Motor neuron (in vitro differentiated cells): ENCODE data around the gene COLEC12. TPM values are rescaled to one million over a fixed set of nuclear protein-coding genes. Genes with fewer than 3 reads are reported as not detected.

Experiments
- ATAC-seq, 8 experiments: fragments of 200-7000 bp; cut with Tn5 transposase; replicated peaks in 6 of 8; 2 replicates each; pipeline ENCODE4 v1.8.0; 2021; ENCODE audit warnings: mild to moderate bottlenecking in 8 of 8, moderate library complexity in 8 of 8
- H3K27ac ChIP-seq, 2 donors: fragments of 250-450 bp; sonication (Bioruptor Pico); 2 replicates each; pipeline ENCODE4 v1.9.0; 2021; ENCODE audit warnings: antibody characterized with exemption in 2 of 2, mild to moderate bottlenecking in 2 of 2, moderate library complexity in 1 of 2
- H3K4me1 ChIP-seq, 2 donors: fragments of 250-450 bp; sonication (Bioruptor Pico); replicated peaks in 1 of 2; 2 replicates each; pipeline ENCODE4 v1.6.1; 2021; ENCODE audit warnings: antibody characterized with exemption in 2 of 2, mild to moderate bottlenecking in 2 of 2, moderate library complexity in 1 of 2
- H3K4me3 ChIP-seq, 5 donors: fragments of 250-450 bp; sonication (Bioruptor Pico); 2 replicates each; pipeline ENCODE4 v1.9.0; 2021; ENCODE audit warnings: antibody characterized with exemption in 5 of 5, mild to moderate bottlenecking in 5 of 5, moderate library complexity in 4 of 5
- WGBS, 10 experiments: fragments of 450-650 bp; shearing (Covaris generic); methylation state at CpG; one replicate each; pipeline ENCODE4 v1.0.0; 2022; 5-methylcytosine and 5-hydroxymethylcytosine counted together
- in situ Hi-C, 9 experiments: fragments of 400-800 bp; cut with MboI; loops; one replicate each; pipeline ENCODE4 v1.15.0; 2021; ENCODE audit warnings: low sequenced_read_pairs in 9 of 9, low pct_unique_long_range_greater_than_20kb in 2 of 9; ENCODE audit not compliant: unreplicated experiment in 9 of 9
- total RNA-seq, 8 experiments: library from RNA; unstranded; fragments of 300-600 nt; gene quantifications; 2 replicates each; pipeline versions ENCODE4 v1.2.3 to v1.2.4, GENCODE V29; 2022

The COLEC12 gene
- total RNA-seq, 8 experiments from 2014 or later: 0.49 to 103 (median 3.7) TPM

GRCh38 chr18:422966-423365 is 77.5 kb downstream of the COLEC12 start:
- Histone ChIP-seq H3K4me3 (no peak overlapping the region), H3K27ac (no peak overlapping the region), H3K4me1 (peaks cover 42 to 62% of the 10 kb centered on the region in 2 donors)
- no peak for ATAC-seq
- 62 to 100% (median 88%) methylated on average over 1 to 4 of the region's 4 CpGs; no CpG with 5 or more reads in 1 of the 10 experiments for WGBS, 10 experiments
- in situ Hi-C loops: no loop called here

- in situ Hi-C loops: no loop called here
- H3K4me1 ChIP-seq: peaks cover 34 to 50% of the 10 kb centered on the region in 2 donors
- no peak overlapping the region for H3K27ac ChIP-seq
- no peak overlapping the region for H3K4me3 ChIP-seq
- 0 to 100% (median 30%) methylated on average over 1 to 5 of the region's 6 CpGs; no CpG with 5 or more reads in 1 of the 10 experiments for WGBS, 10 experiments
- ATAC-seq: peak; percentile 28 to 64 (median 46)
Observed at GRCh38 chr18:421247-422155, 79.0 kb downstream of the COLEC12 start.

- 50 to 100% (median 76%) methylated on average over 1 to 3 of the region's 3 CpGs; no CpG with 5 or more reads in 1 of the 10 experiments for WGBS, 10 experiments
- peaks cover 29 to 43% of the 10 kb centered on the region in 2 donors for H3K4me1 ChIP-seq
- H3K27ac ChIP-seq: no peak overlapping the region
- ATAC-seq: peak in 6 of 8 experiments; percentile 12 to 66 (median 25)
- no peak overlapping the region for H3K4me3 ChIP-seq
- in situ Hi-C loops: no loop called here
Observed at GRCh38 chr18:420661-421246, 79.7 kb downstream of the COLEC12 start.

- Histone ChIP-seq H3K27ac (no peak overlapping the region), H3K4me3 (no peak overlapping the region), H3K4me1 (peaks cover 18 to 32% of the 10 kb centered on the region in 2 donors)
- in situ Hi-C loops: no loop called here
- WGBS, 10 experiments: 67 to 100% (median 73%) methylated on average over 1 to 4 of the region's 5 CpGs; no CpG with 5 or more reads in 4 of the 10 experiments
- ATAC-seq: no peak
Observed at GRCh38 chr18:419541-420175, 80.8 kb downstream of the COLEC12 start.

GRCh38 chr18:417495-417894 is 83.0 kb downstream of the COLEC12 start:
- 80 to 100% (median 95%) methylated on average over 1 to 5 of the region's 5 CpGs; no CpG with 5 or more reads in 4 of the 10 experiments for WGBS, 10 experiments
- Histone ChIP-seq H3K4me1 (peaks cover 5 to 17% of the 10 kb centered on the region in 2 donors), H3K4me3 (no peak overlapping the region), H3K27ac (no peak overlapping the region)
- no peak for ATAC-seq
- in situ Hi-C loops: no loop called here

- peak in 2 of 8 experiments; percentile 48 to 59 for ATAC-seq
- WGBS, 10 experiments: 60 to 80% (median 60%) methylated on average over 1 of the region's 1 CpG; no CpG with 5 or more reads in 7 of the 10 experiments
- H3K4me1 ChIP-seq: peaks cover 5 to 17% of the 10 kb centered on the region in 2 donors
- no peak overlapping the region for H3K4me3 ChIP-seq
- in situ Hi-C loops: no loop called here
- no peak overlapping the region for H3K27ac ChIP-seq
Observed at GRCh38 chr18:416930-417329, 83.6 kb downstream of the COLEC12 start.

GRCh38 chr18:415617-416612 is 84.6 kb downstream of the COLEC12 start:
- in situ Hi-C loops: no loop called here
- Histone ChIP-seq H3K4me1 (peaks cover 5 to 8% of the 10 kb centered on the region in 2 donors), H3K4me3 (no peak overlapping the region), H3K27ac (no peak overlapping the region)
- peak in 2 of 8 experiments; percentile 20 to 23 for ATAC-seq
- 60 to 100% (median 88%) methylated on average over 1 to 2 of the region's 2 CpGs; no CpG with 5 or more reads in 2 of the 10 experiments for WGBS, 10 experiments

GRCh38 chr18:415047-415446 is 85.5 kb downstream of the COLEC12 start:
- no peaks in the 10 kb centered on the region for H3K4me1 ChIP-seq
- H3K27ac ChIP-seq: no peak overlapping the region
- in situ Hi-C loops: no loop called here
- H3K4me3 ChIP-seq: no peak overlapping the region
- ATAC-seq: peak in 1 of 8 experiments; percentile 5
- 66 to 100% (median 81%) methylated on average over 2 to 7 of the region's 7 CpGs; no CpG with 5 or more reads in 1 of the 10 experiments for WGBS, 10 experiments

- H3K4me1 ChIP-seq: peaks cover 0 to 2% of the 10 kb centered on the region in 2 donors
- H3K4me3 ChIP-seq: no peak overlapping the region
- ATAC-seq: peak in 6 of 8 experiments; percentile 21 to 53 (median 32)
- in situ Hi-C loops: no loop called here
- 0 to 100% (median 85%) methylated on average over 1 to 3 of the region's 3 CpGs for WGBS, 10 experiments
- H3K27ac ChIP-seq: no peak overlapping the region
Observed at GRCh38 chr18:413233-413632, 87.3 kb downstream of the COLEC12 start.

- no peak for ATAC-seq
- H3K4me1 ChIP-seq: peaks cover 0 to 11% of the 10 kb centered on the region in 2 donors
- H3K27ac ChIP-seq: no peak overlapping the region
- no peak overlapping the region for H3K4me3 ChIP-seq
- in situ Hi-C loops: no loop called here
Observed at GRCh38 chr18:410047-410455, 90.5 kb downstream of the COLEC12 start.

- WGBS, 10 experiments: 71 to 100% (median 88%) methylated on average over 1 of the region's 1 CpG; no CpG with 5 or more reads in 2 of the 10 experiments
Observed at GRCh38 chr18:408367-408766, 92.1 kb downstream of the COLEC12 start.

GRCh38 chr18:407626-408224 is 92.8 kb downstream of the COLEC12 start:
- 50 to 100% (median 72%) methylated on average over 1 to 4 of the region's 4 CpGs; no CpG with 5 or more reads in 1 of the 10 experiments for WGBS, 10 experiments
- in situ Hi-C loops: no loop called here
- Histone ChIP-seq H3K27ac (no peak overlapping the region), H3K4me3 (no peak overlapping the region), H3K4me1 (peaks cover 0 to 11% of the 10 kb centered on the region in 2 donors)
- peak; percentile 14 to 89 (median 58) for ATAC-seq

More at GRCh38 chr18:408367-408766, 92.1 kb downstream of the COLEC12 start:
- in situ Hi-C loops: no loop called here
- Histone ChIP-seq H3K4me1 (peaks cover 0 to 11% of the 10 kb centered on the region in 2 donors), H3K27ac (no peak overlapping the region), H3K4me3 (no peak overlapping the region)
- no peak for ATAC-seq
